H4 (cell line): ENCODE results near the gene SCRN1. TPM values are rescaled to one million over a fixed set of nuclear protein-coding genes. Genes with fewer than 3 reads are reported as not detected.

ENCODE experiments used
- DNase-seq: peaks from one replicate; pipeline ENCODE4 v3.0.0-alpha.2; 2015; ENCODE audit warnings: low spot score
- total RNA-seq: library from RNA; depleted of rRNA; stranded (reverse); fragments of >200 nt; shearing (Covaris generic); gene quantifications from 2 replicates; pipeline ENCODE4 v1.2.3, GENCODE V29; 2014; rRNA removed

The SCRN1 gene, protein sequence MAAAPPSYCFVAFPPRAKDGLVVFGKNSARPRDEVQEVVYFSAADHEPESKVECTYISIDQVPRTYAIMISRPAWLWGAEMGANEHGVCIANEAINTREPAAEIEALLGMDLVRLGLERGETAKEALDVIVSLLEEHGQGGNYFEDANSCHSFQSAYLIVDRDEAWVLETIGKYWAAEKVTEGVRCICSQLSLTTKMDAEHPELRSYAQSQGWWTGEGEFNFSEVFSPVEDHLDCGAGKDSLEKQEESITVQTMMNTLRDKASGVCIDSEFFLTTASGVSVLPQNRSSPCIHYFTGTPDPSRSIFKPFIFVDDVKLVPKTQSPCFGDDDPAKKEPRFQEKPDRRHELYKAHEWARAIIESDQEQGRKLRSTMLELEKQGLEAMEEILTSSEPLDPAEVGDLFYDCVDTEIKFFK
- total RNA-seq, result 114 and 128 TPM in 2 replicates

DNA sequence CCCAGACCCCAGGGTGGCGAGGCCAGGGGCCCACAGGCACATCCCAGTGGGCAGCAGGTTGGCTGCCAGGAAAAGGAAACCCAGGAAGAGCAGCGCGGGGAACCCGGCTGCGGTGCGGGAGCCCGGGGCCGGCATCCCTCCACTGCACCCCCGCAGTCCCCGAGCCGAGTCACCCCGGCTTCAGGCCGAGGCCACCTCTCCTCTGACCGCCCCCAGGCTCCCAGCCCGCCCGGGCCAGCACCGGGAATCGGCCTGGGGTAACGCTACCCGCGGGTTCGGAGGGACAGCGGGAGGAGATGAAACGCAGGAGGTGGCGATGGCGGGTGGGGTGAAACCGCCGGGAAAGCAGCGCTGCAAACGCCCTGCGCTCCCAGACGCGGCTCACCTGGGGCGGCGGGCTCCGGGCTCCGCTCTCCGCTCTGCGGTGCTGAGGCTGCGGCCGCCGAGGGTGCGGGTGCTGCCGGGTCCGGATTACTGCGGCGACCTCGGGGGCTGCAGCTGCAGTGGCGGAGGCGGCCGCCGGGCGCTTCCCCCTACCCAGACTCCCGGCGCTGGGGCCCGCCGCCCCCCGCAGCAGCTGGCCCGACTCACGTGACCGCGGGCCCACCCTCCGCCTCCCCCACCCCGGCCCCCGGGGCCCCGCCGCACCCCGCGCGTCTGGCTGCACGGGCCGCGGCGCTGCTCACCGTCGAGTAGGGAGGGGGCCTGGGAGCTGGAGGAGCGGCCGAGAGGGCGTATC lies at the start of gene SCRN1:
TSS of gene SCRN1 (minus strand) at position 545 of the 739 bp plus-strand sequence. CDS start 20,734 bp downstream, outside the sequence.
- peak; percentile 48 for DNase-seq

DNA sequence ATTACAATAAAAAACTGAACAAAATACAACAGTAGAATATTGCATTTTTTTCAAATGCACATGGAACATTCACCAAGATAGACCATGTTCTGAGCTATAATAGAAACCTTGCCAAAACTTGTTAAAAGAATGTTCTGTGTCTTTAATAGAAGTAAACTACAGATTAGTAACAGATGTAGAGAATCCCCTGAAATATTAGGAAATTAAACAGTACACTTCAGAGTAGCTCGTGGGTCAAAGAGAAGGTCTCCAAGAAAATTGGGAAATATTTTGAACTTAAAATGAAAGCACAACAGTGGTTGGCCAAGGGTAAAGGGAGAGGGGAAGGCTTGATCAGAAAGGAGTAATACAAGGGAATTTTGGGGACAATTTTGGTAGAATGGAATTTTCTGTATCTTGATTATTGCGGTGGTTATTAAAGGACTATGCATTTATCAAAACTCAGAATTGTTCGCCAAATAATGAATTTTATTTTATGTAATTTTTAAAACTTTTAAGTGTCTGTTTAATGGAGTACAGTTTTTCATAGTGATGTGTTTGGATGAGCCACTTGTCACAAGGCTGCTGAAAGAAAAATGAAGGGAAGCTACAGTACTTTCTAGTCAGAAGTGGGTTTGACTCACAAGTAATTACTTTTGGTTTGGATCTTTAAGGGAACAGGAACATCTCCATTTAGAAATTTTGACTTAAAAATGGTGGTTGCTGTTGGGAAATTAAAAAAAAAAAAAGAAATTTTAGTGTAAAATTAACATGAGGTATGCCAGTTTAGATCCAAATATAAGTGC lies 48.8 kb upstream of the SCRN1 start:
- no peak for DNase-seq

DNA sequence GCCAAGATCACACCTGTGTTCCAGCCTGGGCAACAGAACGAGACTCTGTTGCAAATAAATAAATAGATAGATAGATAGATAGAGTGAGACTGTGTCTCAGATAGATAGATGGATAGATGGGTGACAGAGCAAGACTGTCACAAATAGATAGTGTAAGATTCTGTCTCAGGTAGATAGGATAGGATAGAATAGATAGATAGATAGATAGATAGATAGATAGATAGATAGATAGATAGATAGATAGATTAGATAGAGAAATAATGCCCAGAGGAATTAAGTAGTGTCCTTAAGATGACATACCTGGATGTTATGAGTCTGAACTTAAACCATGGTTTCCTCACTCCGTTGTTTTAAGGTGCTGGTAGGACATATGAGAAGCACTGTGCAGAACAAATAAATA lies 46.6 kb upstream of the SCRN1 start:
- no peak for DNase-seq

DNA sequence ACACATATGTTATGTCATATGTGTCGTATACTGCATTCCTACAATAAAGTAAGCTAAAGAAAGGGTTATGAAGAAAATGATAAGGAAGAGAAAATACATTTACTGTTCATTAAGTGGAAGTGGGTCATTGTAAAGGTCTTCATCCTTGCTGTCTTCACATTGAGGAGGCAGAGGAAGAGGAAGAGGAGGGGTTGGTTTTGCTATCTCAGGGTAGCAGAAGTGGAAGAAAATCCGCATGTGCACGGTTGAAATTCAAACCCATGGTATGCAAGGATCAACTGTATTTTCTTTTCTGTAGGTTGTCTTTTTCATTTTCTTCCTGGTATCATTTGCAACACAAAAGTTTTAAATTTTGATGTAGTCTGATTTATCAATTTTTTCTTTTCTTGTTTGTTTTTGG lies 44.9 kb upstream of the SCRN1 start:
- no peak for DNase-seq

DNA sequence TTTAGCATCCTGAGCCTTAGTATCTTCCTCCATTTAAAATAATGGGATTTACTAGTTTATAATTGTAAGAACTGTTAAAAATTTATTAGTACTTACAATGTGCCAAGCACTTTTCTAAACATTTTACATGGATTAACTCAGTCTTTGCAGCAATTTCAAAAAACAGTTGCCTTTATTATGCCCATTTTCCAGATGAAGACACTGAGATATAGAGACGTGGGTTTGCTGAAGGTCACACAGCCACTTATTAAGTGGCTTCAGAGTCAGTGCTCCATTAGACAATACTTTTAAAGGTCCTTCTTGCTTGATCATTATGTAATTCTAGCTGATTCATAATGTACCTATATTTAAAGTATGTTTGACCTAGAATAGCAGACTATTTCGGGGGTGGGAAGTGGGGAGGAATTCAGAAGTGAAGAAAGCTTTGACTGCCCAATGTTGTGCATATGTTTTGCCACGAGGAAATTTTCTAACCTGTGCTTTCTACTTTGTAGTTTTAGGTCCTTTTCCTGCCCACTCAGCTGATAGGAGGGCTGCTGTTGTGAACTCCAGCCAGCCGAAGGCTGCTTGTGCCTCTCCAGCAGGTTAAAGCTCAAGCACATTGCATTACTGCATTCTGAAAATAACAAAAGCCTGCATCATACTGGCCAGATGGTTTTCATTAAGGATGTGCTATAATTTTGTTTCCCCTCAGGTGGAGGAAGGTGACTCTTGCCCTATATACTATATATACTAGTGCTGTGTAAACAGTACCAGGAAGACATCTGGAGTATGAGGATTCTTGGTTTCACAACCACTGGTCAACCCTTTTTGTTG lies 42.9 kb upstream of the SCRN1 start:
- peak; percentile 52 for DNase-seq

DNA sequence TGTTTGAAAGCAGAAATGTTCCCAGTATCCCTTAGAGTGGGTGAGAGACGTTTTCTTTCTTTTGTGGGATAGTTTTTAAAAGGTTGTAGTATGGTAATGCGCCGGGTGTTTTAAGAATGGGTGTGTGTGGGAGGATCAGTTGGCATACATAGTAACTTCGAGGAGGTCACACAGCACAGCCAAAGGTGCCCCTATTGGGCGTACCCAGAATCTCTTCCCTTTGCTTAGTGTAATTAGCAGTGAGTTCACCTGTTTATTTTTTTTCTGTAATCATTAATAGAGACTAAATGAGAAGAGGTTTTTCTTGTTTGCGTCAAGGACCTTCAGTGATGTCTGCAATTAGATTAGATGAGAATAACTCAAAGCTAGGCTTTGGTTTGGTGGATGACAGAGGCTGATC lies 40.1 kb upstream of the SCRN1 start:
- no peak for DNase-seq

DNA sequence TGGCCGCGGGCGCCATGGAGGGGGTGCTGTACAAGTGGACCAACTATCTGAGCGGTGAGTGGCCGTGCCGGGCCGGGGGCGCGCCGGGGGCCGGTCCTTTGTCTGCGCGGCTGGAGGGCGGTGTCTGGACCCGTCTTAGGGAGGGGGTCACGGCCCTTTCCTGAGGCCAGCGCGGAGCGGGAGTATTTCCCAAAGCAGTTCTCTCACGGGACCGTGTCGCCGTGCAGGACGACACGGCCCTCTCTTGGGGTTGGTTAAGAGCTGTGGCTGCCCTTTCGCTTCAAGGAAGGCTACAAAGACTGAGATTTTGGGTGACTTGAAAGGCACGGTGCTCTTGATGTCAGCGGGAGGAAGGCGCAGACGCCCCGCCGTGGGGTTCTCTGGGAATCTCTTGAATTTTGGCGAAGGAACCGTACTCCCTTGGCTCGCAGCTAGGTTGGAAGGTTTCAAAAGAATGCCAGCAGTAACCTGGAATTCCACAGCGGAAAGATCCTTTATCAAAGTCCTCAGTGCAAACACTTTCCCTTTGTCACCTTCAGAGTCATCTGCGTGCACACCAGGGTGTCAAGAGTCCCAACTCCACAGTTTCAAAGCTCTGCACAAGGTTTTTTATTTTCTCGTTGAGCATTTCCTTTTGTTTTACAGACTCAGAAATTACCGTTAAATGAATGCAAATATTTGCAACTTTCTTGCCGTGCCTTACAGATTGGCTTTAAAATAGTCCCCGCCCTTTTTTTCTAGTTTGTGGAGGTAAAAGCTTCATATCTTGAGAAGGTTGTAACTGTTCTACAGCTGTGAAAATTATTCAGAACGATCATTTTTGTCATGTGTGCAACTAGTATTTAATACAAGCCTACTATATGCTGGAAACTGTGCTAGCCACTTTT lies 39.4 kb upstream of the SCRN1 start:
- DNase-seq, result peak; percentile 52

DNA sequence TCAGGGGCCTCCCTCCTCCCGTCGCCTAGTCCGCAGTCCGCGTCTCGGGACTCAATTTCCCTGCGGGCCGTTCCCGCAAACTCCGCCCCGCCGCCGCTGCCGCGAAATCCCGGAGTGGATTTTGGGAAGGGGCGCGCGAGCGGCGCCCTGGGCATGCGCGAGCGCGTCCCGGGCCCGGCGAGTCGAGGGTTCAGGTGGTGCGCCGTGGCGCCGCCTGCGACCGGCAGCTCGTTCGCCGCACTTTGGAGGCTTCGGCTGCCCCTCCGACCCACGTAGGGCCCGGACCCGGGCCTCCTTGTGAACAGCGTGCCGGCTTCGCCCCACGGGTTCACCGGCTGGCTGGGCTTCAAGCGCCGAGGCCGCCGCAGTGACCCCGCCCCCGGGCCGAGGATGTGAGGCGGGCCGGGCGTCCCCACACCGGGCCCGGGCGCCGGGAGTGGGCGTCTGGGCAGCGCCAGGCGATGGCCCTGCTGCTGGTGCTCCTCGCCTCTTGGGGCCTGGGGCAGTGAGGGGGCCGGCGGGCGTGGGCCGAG lies 38.7 kb upstream of the SCRN1 start, which contains the start of gene PLEKHA8:
TSS of gene PLEKHA8 (plus strand) at position 197 of the 533 bp plus-strand sequence. CDS start 351 bp downstream, outside the sequence.
- peak; percentile 79 for DNase-seq

DNA sequence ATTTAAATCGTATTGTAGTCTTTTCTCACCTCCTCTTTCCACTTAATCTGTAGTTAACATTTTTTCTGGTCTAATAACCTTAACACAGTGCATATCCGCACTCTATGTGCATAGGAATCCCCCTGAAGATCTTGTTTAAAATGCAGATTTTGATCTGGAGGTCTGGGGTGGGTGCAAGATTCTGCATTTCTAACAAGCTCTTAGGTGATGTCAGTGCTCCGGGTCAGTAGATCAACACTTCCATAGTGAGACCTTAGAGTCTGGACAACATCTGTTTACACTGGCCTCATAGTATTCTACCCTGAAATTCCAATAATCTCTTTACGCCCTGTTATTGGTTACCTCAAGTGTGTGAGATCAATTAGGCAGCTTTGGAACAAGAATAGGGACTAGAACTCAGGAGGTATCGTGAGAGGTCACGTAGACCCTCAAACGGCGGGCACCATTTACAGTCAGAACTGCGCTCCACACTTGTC lies 38.2 kb upstream of the SCRN1 start:
- no peak for DNase-seq

DNA sequence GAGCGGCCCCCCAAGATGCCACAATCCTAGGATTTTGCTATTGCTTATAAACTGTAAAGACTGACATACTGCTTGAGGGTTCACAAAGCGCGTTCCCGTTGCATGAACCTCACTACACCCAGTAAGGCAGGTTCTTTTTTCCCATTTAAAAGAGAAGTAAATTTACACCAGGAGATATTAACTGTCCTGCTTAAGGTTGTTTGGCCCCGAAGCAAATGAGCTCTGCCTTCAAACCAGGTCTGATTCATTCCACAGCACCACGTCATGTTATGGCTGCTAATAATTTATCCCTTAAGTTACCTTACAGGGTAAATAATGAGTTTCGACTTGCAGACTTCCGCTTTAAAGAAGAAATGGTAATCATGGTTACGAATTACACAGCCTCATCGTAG lies 37.5 kb upstream of the SCRN1 start:
- DNase-seq, result peak; percentile 60

DNA sequence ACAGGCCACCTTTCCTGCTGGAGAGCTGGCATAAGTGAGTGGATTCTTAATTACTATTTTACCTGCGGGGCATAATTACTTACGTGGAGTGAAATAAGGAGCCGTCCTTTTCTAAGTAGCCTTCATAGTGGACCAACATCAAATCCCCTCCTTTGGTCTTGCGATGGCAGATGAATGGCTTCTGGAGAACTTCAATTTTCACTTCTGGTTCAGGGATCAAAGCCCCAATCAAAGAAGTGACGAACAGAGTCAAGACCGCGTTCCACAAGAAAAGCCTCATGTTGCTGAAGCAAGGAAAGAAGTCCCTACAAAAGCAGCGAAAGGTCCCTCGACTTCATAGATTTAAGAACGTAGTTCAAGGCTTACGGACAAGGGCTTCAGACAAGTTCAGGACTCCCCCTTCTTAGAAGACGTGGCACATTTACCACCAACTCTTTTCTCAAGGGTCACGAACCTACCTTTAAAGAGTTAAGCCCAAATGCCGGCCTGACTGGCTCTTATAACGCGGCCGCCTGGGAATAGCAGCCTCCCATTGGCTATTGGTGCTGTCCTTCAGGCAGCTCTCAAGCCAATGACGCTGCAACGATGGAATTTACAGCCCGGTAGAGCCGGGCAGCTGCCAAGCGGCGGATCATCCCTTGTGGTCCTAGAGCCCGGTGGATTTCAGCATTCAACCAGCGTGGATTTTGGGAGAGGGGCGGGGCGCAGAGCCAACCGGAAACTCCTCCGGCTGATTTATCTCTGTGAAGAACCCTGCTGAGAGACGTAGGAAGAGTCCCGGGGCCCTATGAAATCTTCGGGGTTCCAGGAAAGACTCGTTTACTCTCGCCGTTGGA lies 36.8 kb upstream of the SCRN1 start, which contains the start of gene FKBP14:
TSS of gene FKBP14 (minus strand) at position 474 of the 836 bp plus-strand sequence. CDS start at position 280, 194 bp downstream.
- DNase-seq, result peak; percentile 100

DNA sequence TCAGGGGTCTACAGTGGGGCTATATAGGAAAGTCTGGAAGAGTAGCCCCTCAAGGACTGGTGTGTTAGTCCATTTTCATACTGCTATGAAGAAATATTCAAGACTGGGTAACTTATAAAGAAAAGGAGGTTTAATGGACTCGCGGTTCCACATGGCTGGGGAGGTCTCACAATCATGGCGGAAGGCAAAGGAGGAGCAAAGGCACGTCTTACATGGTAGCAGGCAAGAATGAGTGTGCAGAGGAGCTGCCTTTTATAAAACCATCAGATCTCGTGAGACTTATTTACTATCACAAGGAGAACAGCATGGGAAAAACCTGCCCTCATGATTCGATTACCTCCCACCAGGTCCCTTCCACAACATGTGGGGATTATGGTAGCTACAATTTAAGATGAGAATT lies 33.9 kb upstream of the SCRN1 start:
- DNase-seq, result no peak

DNA sequence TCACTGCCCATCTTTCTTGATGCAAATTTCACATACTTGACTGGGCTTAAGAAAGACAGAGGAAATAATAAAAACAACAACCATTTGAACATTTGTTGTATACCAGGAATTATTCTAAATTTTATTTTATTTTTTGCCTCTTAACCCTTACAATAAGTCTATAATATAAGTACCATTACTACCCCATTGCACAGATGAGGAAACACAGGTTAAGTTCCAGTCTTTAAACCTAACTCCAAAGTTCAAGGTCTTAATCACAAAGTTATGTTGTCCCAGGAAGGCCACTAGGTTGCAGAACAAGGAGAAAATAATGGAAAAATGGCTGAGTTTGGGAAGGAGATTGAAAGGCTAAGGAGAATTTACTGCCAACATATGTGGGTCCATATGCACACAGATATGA lies 33.4 kb upstream of the SCRN1 start:
- DNase-seq, result no peak

DNA sequence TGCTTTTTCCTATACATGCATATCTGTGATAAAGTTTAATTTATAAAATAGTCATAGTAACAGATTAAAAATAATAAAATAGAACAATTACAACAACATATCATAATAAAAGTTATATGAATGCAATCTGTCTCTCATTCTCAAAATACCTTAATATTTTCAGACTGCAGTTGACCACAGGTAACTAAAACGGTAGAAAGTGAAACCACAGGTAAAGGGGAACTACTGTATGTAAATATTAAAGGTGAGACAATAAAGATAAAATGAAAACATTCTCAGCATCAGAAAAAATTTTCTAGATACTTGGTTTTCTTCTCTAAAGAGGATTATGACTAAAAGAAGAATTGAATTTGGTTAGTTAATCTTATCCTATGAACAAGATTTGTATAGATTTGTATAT lies 30.9 kb upstream of the SCRN1 start:
- DNase-seq, result no peak

DNA sequence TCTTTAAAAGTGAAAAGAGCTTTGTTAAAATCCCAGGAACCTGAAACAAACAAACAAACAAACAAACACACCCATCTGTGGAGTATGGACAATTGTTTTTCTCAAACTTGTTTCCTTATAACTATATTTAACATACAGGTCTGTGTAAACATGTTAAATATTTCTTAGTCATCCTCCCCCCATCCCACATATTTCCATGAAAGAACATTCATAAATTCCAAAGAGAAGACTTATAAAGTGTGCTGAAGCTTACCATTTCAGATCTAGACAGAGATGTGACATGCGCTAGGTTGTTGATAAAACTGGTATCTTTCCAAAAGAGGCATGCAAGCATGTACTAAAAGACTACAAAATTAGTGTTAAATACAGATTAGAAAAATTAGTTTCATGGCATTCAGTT lies 30.4 kb upstream of the SCRN1 start:
- no peak for DNase-seq

DNA sequence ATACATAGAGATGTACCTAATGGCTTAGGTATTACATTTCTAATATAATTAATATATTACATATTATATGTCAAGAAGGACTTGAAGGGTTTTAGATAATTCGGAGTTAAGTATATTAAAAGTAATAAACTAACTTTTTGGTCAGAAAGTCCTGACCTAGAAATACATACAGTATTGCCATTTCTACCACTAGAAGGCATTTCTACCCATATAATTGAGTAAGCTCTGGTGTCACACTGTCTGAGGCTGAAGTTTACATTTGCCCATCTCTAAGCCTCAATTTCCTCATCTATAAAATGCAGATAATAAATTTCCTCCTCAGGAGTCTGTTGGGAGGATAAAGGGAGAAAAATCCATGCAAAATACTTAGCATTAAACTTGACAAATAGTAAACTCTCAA lies 29.8 kb upstream of the SCRN1 start:
- no peak for DNase-seq

DNA sequence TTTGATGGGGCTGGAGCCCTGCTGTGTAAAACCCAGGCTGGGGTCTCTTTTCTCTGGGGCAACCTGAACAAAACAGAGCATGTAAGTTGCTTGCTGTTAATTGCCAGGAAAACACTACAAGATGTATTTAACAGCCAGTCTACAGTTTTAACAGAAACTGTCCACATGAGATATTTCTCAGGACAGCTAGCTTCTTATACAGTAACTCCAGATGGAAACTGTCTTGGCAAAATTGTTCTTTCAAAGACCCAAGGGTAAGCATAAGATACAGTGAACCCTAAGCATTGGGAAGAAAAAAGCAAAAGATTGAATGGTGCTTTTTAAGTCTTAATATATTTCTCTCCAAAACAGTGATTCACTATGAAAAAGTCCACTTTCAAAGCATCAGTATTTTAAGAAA lies 28.9 kb upstream of the SCRN1 start:
- no peak for DNase-seq

DNA sequence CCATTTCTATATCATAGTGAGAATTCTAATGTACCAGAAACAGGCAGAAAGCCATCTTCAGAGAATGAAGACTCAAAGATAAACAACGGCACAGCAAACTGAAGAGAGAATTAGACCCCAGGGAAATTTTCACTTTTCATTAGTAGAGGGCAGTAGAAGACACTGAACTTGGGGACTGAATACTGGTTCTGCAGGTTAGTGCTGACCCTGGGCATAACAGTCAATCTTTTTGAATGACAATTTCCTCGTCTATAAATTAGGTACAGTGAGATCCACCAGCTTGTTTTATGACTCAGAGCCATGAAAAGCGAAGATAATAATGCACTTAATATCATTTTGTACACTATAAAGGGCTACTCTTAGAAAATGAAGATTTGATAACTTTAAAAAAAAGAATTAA lies 23.2 kb upstream of the SCRN1 start:
- DNase-seq, result no peak

DNA sequence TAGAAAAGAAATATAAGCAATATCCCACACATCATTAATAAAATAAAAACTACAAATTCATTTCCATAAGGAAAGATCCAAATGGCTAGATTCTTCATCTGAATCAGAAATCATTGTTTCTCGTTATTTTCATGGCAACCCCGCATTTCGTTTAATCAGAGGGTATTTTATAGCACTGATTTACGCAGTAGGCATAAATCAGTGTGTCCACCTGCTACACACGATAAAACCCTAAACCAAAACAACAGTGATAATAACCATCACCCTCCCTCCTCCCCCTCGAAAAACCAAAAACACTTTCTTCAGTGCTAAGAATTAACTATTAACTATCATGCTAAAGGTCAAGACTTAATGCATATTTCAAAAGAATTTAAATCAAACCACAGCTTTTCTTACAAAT lies 20.4 kb upstream of the SCRN1 start:
- no peak for DNase-seq
